Stimulated activated CD4-positive, alpha-beta T cell treated with anti-CD3 and anti-CD28 coated beads, TNF-alpha, amount 100 ng/mL, for 48 hours (primary cell): ENCODE results near the gene CCR7.
A peak's percentile ranks its signal among the peaks of the same experiment; 100 is the strongest.

ENCODE experiments used
- DNase-seq, 3 donors: peaks; one replicate each; pipeline ENCODE4 v3.0.0-alpha.2; 2020; ENCODE audit warnings: low read depth in 3 of 3

Gene CCR7, protein sequence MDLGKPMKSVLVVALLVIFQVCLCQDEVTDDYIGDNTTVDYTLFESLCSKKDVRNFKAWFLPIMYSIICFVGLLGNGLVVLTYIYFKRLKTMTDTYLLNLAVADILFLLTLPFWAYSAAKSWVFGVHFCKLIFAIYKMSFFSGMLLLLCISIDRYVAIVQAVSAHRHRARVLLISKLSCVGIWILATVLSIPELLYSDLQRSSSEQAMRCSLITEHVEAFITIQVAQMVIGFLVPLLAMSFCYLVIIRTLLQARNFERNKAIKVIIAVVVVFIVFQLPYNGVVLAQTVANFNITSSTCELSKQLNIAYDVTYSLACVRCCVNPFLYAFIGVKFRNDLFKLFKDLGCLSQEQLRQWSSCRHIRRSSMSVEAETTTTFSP

DNA sequence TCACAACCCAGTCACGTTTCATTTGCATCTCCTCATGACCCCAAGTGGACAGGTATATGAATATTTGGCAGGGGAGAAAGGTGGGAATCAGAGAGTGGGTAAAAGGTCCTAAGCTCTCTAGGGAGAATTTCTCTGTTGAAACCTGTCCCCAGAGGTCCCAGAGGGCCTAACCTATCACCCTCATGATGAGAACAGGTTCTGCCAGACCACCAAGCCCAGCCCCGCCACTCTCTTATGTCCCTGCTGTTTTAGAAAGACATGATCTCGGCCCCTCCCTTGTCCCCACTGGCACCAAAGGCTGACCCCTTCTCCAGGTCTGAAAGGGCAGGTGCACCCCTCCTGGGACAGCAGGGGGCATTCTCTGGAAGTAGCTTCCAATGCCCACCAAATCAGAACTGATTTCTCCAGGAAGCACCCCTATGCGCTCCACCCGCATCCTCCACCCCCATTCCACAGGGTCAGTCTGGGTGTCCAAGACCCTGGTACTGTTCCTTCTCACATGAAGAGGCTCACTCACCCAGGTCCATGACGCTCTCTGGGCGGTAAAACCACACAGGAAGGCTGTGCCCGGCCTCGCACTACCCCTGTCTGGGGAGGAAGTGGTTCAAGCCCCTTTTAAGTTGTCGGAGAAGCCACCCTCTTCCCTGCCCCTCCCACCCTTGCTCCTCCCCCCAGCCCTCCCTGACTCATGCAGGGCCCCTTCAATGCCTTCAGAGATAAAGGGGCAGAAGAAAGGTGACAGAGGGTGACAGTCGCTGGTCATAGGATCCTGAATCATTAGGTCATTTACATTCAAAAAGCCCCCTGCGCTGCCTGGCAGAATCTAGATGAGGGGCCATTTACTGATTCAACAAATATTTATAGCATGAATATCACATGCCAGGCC is at the start of gene CCR7:
Gene CCR7, minus strand, starts transcription at position 590 of the 886 bp plus-strand sequence. Its CDS starts 63 bp downstream, at position 527.
- DNase-seq, result peak; percentile 55 to 76 (median 75)

- DNase-seq, result no peak
Measured at GRCh38 chr17:40614431-40615067, 49.3 kb upstream of the CCR7 start.

DNA sequence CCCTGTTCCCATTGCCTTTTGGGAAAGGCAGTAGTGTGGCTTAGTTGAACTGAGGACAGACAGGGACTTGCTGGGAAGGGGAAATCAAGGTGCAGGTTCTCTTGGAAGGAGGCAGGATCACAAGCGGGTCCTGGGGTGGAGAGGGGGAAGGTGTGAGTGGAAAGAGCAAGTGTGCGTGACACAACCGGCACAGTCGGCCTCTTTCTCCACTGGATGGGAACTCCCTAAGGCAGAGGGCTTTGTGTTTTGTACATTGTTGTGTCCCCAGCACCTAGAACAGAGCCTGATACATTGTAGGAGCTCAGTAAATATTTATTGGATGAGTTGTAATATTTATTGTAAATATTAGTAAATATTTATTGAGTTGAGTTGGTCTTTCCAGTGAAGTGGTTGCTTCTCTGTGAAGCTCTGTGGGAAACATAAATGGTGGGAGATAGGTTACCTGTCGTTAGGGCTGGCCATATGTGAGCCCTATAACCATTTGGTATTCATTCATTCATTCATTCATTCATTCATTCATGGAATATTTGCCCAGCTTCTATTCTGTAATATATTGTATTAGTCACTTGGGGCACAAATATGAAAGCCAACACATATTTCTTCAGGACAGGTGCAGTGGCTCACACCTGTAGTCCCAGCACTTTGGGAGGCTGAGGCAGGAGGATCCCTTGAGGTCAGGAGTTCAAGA is 48.3 kb upstream of the CCR7 start:
- no peak for DNase-seq

GRCh38 chr17:40612599-40613244 is 47.5 kb upstream of the CCR7 start:
- DNase-seq, result peak in 2 of 3 donors; percentile 54 to 57

GRCh38 chr17:40611840-40612474 is 46.7 kb upstream of the CCR7 start:
- DNase-seq, result no peak

- no peak for DNase-seq
Measured at GRCh38 chr17:40610359-40610758, 45.1 kb upstream of the CCR7 start.

DNA sequence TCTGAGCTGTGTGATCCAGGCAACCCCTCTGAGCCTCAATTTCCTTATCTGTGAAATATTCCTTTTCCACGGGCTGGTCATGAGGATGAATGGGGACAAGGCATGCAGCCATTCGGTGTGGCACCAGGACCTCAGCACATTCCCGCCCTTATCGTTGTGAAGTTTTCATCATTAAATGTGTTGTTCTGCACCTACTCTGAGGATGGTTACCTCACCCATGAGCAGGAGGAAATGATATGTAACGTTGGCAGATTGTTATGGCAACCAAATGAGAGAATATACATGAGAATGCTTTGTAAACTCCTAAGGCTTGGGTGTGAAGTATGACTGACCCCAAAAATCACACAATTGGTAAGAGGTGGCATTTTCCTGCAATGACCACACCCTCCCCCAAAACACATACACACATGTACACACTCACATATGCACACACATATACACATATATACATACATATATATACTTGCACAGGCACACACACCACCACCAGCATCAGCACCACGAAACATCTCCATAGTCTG is 42.8 kb upstream of the CCR7 start:
- DNase-seq, result no peak

DNA sequence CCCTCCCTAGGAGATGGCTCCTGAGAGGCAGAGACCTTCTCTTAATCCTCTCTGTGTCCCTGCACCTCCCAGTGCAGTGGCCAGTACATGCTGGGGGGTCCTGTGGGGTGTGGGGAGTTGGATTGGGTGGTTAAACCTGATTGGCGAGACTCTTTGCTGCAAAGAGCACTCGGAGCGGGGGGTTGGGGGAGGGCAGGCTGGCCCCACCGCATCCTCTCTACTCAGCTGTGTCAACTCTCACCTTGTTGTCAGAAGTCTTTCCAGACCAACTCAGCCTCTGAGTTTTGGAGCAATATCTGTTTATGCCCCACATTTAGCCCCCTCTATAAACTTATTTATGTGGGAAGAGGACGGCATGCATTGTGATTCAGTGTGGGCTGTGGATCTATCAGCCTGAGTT is 42.4 kb upstream of the CCR7 start:
- no peak for DNase-seq

GRCh38 chr17:40606548-40607353 is 41.5 kb upstream of the CCR7 start:
- no peak for DNase-seq

GRCh38 chr17:40605306-40605705 is 40.0 kb upstream of the CCR7 start:
- peak; percentile 51 to 73 (median 62) for DNase-seq

GRCh38 chr17:40604327-40605080 is 39.2 kb upstream of the CCR7 start:
- DNase-seq, result no peak

DNA sequence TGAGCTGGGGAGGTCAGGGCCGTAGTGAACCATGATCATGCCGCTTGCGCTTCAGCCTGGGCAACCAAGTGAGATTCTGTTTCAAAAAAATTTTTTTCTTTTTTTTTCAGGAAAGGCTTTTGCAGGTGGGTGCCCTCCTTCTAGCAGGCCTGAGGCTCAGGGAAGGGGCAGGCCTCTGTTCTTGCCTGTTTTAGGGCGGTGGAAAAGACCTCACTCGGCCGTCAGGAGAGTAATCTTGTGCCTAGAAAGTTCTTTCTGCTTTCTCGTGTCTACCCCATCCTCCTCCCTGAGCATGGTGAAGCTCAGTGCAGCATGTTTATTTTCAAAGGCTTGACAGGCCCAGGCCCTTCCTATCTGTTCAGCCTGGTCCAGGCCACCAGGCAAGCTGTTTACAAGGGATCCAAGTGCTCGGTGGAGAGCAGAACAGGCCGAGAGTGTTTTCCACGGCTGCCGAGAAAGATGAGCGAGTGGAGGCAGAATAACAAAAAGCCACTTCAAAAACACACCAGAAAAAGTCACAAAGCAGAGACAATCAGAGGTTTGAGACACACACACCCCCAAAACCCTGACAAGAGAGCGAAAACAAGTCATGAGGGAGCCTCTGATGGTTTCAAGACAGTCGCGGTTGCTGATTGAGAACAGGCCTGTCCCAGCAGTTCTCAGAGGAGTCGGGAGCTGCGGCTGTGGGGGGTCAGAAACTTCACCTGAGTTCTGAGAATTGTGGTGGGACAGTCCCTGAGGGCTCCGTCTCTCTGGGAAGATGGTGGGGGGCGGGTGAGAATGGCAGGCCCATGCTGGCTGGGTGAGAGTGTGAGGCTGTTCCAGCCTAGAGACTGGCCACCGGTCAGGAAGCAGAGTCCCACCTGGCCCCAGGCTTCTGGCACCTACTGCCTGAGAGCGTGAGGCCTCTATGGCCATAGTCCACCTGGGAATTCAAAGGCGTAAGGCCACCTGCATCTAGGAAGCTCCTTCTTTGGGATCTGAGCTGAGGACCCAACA is 37.5 kb upstream of the CCR7 start:
- DNase-seq, result peak; percentile 70 to 78 (median 71)

GRCh38 chr17:40600486-40601046 is 35.3 kb upstream of the CCR7 start:
- no peak for DNase-seq

DNA sequence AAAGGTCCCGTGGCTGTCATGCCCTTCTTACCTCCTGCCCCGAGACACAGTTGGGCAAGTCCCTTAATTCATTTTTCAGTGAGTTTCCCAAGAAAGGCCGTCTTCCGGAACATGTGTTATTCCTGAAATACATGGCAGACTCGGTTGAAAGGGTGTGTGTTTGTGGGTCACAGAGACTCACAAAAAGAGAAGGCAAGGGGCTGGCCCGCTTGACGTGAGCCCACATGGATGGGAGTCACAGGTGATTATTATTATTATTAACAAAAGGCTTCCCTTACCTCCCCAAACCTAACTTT is 34.1 kb upstream of the CCR7 start:
- no peak for DNase-seq

DNA sequence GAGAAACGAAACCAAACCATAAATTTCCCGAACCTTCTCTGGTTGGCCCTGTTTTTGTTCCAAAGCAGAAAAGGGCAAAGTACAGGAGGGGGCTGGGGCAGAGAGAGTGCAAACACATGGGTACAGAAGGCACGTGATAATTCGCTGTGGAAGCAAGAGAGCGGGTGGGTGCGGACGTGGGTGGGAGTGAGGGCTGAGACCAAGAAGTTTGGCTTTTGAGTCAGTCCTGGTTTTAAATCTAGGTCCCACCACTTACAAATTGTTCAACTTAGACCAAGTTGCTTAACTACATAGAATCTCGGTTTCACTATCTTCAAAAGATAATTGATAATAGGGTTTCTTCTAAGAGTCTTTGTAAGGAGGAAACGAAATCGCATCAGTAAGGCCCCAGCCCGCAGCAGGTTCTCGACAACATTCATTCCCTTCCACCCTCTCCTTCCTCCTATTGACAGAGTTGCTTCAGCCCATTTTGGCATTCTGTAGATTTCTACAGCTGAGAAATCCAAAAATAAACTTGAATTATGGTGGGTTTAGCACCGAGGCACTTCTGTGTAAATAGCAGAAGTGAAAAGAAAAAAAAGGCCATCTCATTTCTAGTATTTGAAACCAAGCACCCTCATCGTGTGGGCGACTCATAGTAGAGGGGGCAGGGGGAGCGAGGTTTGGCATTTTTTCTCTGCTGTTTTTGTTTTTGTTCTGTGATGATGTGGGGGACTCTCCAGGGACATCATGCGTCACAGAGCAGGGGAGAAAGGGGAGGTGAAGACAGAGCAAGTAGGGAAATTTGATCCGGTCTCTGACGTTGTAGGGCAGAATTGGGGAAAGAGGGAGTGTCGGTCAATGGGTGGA is 33.6 kb upstream of the CCR7 start:
- DNase-seq, result peak; percentile 58 to 79 (median 78)

GRCh38 chr17:40598301-40598618 is 33.0 kb upstream of the CCR7 start:
- no peak for DNase-seq
